Thyroid gland (tissue), 4 donors: Measurements from ENCODE around the gene FSTL4.

ENCODE experiments used
- CTCF ChIP-seq, 6 experiments: fragments of 200-600 bp in 3 of 6; fragments of 450-650 bp in 3 of 6; sonication (generic) in 3 of 6; IDR thresholded peaks; one replicate each; pipeline ENCODE4 v1.5.1; 2016 to 2019; ENCODE audit warnings: antibody characterized with exemption in 6 of 6, mild to moderate bottlenecking in 2 of 6, inconsistent platforms in 1 of 6, moderate library complexity in 1 of 6
- POLR2A ChIP-seq, 2 donors: fragments of 450-650 bp; IDR thresholded peaks; one replicate each; pipeline ENCODE4 v1.6.1; 2017; ENCODE audit warnings: antibody characterized with exemption in 2 of 2, mild to moderate bottlenecking in 2 of 2, moderate library complexity in 1 of 2

- TF ChIP-seq CTCF (IDR thresholded peaks at IDR 0.05) (no peak), POLR2A (IDR thresholded peaks at IDR 0.05) (no peak)
Measured at GRCh38 chr5:133330956-133331355, 281.4 kb downstream of the FSTL4 start.
